NCI-H526 (cell line): ENCODE measurements around the gene OLA1.

Experiments
- DNase-seq, 2 experiments: peaks; one replicate each; lab custom pipeline; 2025; lab: John Stamatoyannopoulos, UW

The OLA1 gene

DNA sequence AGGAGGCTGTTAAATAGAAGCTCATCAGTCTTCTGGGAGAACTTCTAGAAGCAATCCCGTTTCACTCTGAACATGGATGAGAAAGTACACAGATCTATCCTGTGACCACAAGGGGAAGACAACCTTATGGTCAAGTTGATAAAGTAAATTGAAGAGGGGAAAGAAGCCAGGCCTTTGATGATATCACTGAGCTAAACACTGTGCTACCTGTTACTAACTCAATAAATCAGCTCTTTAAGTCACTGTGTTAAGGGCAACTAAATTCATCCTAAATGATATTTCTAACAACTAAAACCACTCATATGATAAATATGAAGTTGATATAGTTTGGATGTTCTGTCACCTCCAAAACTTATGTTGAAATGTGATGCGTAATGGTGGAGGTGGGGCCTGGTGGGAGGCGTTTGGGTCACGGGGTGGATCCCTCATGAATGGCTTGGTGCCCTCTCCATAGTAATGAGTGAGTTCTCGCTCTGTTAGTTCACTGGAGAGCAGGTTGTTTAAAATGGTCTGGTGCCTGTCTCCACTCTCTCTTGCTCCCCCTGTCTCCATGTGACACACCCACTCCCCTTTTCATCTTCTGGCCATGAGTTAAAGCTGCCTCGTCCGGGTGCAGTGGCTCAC, 23.6 kb downstream of the OLA1 start:
- DNase-seq = no peak

GRCh38 chr2:174224125-174224524, 24.2 kb downstream of the OLA1 start:
- no peak for DNase-seq

GRCh38 chr2:174223388-174223787, 24.9 kb downstream of the OLA1 start:
- DNase-seq = no peak

DNA sequence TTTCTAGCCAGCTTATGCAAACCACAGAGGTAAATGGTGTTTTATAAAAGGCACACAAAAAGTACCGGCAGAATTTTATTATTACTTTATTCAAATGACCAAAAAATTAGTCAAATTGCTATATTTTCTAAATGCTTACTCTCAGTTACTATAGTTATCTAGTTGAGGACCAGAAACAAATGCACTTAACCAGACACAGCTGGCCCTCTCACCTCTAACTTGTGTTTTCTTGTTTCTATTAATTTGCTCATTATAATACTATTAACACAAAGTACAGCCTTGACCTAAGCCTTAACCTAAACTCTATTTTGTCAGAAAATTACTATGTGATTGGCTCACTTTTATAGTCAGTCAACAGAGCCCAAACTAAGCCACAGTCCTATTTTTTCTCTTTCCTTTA, 26.2 kb downstream of the OLA1 start:
- no peak for DNase-seq

DNA sequence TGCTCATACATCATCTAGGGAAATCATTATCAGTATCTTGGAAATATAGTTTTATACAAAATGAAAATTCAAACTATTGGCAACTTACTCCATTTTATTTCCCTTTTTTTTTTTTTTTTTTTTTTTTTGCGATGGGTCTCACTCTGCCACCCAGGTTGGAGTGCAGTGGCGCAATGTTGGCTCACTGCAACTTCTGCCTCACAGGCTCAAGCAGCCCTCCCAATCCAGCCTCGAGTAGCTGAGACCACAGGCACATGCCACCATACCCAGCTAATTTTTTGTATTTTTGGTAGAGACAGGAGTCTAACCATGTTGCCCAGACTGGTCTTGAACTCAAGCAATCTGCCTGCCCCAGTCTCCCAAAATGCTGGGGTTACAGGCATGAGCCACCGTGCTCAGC, 29.0 kb downstream of the OLA1 start:
- DNase-seq = no peak

- no peak for DNase-seq
Measured at GRCh38 chr2:174218773-174219172, 29.6 kb downstream of the OLA1 start.

- DNase-seq = no peak
Measured at GRCh38 chr2:174217869-174218268, 30.5 kb downstream of the OLA1 start.

DNA sequence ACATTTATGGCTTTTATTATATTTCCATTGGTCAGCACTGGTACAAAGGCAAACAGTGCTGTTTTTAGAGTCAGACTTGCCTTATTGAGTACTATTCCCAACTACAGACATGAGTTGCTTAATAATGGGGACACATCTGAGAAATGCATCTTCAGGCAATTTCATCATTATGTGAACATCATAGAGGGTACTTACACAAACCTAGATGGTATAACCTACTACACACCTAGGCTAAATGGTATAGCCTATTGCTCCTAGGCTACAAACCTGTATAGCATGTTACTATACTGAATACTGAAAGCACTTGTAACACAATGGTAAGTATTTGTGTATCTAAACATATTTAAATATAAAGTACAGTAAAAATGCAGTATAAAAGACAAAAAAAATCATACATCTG, 36.4 kb downstream of the OLA1 start:
- no peak for DNase-seq

DNA sequence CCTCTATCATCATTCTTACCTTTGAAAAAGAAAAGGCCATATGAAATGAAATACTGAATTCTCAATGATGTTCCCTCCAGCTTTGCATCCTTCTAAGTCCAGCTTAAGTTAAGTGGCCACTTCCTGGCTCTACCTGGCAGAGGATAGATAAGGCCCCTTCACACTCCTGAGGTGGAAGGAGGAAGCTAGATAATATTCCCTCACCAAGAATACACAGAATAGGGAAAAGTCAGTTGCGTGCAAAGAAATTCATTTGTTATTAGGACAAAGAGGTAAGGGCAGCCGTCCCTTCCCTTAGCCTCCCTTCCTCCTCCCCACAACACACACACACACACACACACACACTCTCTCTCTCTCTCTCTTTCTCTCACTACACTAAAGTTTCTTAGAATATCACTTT, 37.5 kb downstream of the OLA1 start:
- no peak for DNase-seq

GRCh38 chr2:174209325-174209724, 39.0 kb downstream of the OLA1 start:
- no peak for DNase-seq

DNA sequence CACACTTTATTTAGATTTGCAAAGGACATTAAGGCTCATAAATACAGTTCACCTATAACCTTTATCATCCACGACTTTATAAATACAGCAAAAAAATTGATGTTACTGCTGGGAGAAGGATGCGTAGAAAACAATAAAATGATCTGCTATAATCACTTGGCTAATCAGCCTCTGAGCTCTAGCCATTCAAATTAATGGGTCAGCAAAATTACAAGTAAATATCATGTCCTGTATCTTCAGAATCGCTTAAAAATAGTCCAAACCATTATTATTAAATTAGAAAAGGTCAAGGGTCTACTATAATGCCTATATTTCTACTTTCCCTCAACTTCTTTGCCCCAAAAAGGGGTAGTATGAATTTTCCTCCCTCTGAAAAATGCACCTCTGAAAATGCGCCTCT, 40.3 kb downstream of the OLA1 start:
- no peak for DNase-seq

GRCh38 chr2:174205562-174205961, 42.8 kb downstream of the OLA1 start:
- no peak for DNase-seq

DNA sequence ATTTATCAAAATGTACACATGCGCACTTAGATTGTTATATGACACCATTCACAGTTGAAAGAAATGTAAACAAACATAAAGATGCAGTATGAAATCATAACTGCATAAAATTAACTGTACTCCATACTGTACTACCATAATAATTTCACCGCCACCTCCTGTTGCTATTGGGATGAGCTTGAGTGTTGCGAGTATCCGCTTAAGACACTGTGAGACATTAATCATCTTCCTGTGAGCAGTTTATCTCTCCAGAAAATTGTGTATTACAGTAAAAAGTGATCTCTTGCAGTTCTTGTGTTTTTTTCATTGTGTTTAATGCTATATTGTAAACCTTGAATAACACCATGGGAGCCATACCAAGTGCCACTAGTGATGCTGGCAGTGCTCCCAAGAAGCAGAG, 46.1 kb downstream of the OLA1 start:
- no peak for DNase-seq

DNA sequence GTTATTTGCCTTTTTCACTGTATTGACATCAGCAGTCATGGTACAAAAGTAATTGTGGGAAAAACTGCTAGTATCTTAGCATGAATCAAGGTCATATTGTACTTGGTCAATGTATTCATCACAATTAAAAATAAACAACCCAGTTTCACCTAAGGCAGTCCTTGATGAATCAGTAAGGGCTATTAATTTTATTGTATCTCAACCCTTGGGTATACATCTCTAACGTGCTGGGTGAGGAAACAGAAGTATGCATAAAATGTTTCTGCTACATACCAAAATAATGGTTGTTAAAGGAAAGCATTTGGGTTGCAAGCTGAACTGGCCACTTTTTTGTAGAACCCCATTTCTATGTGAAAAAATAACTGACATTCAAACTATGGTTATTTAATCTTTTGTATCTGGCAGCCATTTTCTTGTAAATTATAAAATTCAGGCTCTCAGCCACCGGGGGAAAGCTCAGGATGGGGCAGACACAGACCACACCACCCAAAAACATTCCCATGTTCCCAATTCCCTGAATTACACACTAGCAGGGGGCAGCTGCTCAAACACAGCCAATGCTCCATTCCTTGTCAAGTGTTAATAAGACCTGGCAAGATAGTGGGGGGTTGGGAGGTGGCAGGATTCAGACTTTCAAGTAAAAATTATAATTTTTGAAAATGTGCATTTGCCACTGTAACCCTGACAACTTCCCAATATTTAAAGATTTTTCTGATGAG, 49.3 kb downstream of the OLA1 start:
- DNase-seq = no peak

DNA sequence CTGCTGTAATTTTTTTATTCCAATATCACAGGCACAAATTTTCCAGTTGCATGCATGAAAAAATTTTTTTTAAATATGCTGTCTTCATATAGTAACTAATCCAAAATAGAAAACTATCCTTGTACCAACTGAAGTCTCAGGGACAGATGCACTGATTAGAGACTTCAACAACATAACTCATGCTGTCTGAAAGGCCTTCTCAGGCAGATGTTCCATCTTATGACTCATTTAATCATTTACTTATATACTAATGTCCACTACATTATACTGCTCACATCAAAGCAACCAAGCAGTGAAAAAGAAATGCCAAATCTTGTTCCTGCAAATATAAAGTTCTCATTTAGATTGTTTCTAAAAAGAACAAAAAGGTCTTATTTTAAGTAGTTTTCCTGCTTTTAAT, 53.1 kb downstream of the OLA1 start:
- DNase-seq = no peak

DNA sequence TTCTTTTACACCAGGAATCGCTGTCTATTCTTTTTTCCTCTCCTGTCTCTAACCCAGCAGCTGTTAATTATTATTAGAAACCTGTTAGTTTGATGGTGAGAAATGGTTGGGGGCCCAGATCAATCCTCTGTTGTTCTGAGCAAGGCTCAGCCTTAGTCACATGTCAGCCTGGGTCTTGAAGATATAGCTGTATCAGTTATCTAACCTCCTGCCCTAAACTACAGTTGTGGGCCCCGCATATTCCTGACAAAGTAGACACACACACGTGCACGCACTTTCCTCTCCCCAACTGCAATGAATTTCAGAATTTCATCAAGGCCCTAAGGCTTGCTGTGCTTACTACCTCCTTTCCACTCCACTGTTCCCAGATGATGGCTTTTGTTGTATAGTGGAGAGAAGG, 54.6 kb downstream of the OLA1 start:
- DNase-seq = no peak

GRCh38 chr2:174192664-174193063, 55.7 kb downstream of the OLA1 start:
- DNase-seq = no peak

GRCh38 chr2:174191342-174192074, 56.8 kb downstream of the OLA1 start:
- no peak for DNase-seq

- no peak for DNase-seq
Measured at GRCh38 chr2:174184915-174185314, 63.4 kb downstream of the OLA1 start.

GRCh38 chr2:174184504-174184903, 63.8 kb downstream of the OLA1 start:
- no peak for DNase-seq

- no peak for DNase-seq
Measured at GRCh38 chr2:174183076-174183475, 65.3 kb downstream of the OLA1 start.

GRCh38 chr2:174181368-174181767, 67.0 kb downstream of the OLA1 start:
- DNase-seq = no peak

DNA sequence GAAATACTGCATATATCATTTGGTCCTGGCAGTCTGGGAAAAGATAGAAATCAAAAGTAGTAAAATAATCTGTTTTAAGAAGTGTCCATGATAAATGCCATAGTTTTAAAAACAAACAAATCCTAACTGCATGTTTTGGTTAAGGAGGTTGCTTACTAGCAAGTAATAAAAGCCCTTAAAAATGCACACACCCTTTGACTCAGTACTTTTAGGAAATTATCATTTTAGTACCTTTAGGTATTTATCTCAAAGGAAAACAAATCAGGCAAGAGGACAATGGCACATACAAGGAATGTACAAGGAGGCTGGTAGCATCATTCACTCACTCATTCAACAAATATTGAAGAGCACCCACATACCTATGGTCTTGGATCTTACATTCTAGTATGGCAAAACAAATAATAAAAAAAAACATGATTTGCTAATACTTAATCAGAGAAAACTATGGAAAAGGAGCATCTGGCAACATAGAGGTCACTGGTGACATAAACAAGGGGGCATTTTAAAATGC, 67.6 kb downstream of the OLA1 start:
- no peak for DNase-seq
